Tibial artery (tissue), 4 donors: ENCODE measurements around the gene ARHGEF26.

Experiments used
- DNase-seq, 2 donors: peaks; one replicate each; pipeline ENCODE4 v3.0.0-alpha.2; 2019
- H3K27ac ChIP-seq, 2 donors: fragments of 200-600 bp; sonication (generic) in 1 of 2; 1 replicate in 1 of 2; 2 replicates in 1 of 2; pipeline ENCODE4 v1.5.1; 2018 to 2019; ENCODE audit warnings: mild to moderate bottlenecking in 1 of 2
- H3K27me3 ChIP-seq, 2 donors: fragments of 200-600 bp; sonication (generic) in 1 of 2; one replicate each; pipeline versions ENCODE4 v1.5.1 to v1.6.0; 2016 to 2019
- H3K36me3 ChIP-seq, 3 donors: fragments of 200-600 bp; sonication (generic) in 2 of 3; one replicate each; pipeline ENCODE4 v1.5.1; 2016 to 2019; ENCODE audit warnings: mild to moderate bottlenecking in 2 of 3
- H3K4me1 ChIP-seq, 4 donors: fragments of 200-600 bp; sonication (generic) in 2 of 4; 1 replicate in 3 of 4; 2 replicates in 1 of 4; pipeline ENCODE4 v1.5.1; 2016 to 2019
- H3K4me3 ChIP-seq, 2 donors: fragments of 200-600 bp; sonication (generic) in 1 of 2; 1 replicate in 1 of 2; 2 replicates in 1 of 2; pipeline ENCODE4 v1.5.1; 2018 to 2019; ENCODE audit warnings: mild to moderate bottlenecking in 2 of 2
- H3K9me3 ChIP-seq, 3 donors: fragments of 200-600 bp; sonication (generic) in 1 of 3; one replicate each; pipeline ENCODE4 v1.5.1; 2016 to 2019
- intact Hi-C: fragments of 100-400 bp; cut with DNase I; formaldehyde crosslinking; loops from one replicate; pipeline ENCODE4 v1.15.0; 2023; ENCODE audit warnings: low total_unique reads
- TF ChIP-seq, protein P1 (sequence below), 2 experiments: fragments of 200-600 bp in 1 of 2; fragments of 450-650 bp in 1 of 2; IDR thresholded peaks; one replicate each; pipeline ENCODE4 v1.5.1; 2017 to 2019; ENCODE audit warnings: antibody characterized with exemption in 2 of 2, mild to moderate bottlenecking in 1 of 2, moderate library complexity in 1 of 2

Gene ARHGEF26

DNA sequence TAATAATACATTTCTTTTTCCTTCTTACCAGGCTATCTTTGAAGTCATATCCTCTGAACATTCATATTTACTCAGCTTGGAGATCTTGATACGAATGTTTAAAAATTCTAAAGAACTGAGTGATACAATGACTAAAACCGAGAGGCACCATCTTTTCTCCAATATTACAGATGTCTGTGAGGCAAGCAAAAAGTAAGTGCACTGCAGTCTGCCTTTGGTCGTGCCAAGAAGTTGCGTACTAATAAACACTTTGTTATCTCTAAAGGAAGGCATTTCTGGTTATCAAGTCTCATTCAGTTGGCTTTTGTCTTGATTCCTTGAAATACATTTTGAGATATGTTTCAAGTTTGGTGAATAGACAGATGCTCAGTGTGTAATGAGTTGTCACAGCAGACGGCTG is 31.6 kb downstream of the ARHGEF26 start:
- DNase-seq, result no peak

DNA sequence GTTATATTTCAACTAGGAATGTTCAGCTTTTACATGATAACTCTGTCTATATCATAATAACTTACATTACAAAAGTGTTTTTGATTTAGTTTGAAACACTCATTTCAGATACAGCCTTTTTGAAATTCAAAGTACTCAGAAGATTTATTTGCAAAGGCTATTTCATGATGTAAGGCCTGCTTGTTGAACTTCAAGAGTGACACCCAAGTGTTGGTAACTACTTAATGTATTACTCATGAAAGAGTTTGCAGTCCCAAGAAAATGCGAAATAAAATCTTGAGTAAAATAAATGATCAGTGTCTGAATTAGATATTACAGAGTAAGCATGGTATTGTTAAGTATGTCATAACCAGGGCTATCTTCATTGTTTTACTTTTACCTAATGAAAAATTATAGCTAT is 35.3 kb downstream of the ARHGEF26 start:
- TF ChIP-seq, protein P1, sequence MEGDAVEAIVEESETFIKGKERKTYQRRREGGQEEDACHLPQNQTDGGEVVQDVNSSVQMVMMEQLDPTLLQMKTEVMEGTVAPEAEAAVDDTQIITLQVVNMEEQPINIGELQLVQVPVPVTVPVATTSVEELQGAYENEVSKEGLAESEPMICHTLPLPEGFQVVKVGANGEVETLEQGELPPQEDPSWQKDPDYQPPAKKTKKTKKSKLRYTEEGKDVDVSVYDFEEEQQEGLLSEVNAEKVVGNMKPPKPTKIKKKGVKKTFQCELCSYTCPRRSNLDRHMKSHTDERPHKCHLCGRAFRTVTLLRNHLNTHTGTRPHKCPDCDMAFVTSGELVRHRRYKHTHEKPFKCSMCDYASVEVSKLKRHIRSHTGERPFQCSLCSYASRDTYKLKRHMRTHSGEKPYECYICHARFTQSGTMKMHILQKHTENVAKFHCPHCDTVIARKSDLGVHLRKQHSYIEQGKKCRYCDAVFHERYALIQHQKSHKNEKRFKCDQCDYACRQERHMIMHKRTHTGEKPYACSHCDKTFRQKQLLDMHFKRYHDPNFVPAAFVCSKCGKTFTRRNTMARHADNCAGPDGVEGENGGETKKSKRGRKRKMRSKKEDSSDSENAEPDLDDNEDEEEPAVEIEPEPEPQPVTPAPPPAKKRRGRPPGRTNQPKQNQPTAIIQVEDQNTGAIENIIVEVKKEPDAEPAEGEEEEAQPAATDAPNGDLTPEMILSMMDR (IDR thresholded peaks at IDR 0.05), result no peak
- no peak for DNase-seq
- Histone ChIP-seq H3K4me3 (no peak overlapping the region), H3K27ac (no peak overlapping the region), H3K27me3 (no peaks in the 10 kb centered on the region), H3K36me3 (peaks cover 0 to 10% (median 8%) of the 10 kb centered on the region in 3 donors), H3K9me3 (no peaks in the 10 kb centered on the region), H3K4me1 (peaks cover 0 to 3% (median under 1%) of the 10 kb centered on the region in 4 donors)
- intact Hi-C loops, result no loop called here

More for the DNA sequence above, 31.6 kb downstream of the ARHGEF26 start:
- TF ChIP-seq, protein P1 (IDR thresholded peaks at IDR 0.05), result no peak
- H3K36me3 ChIP-seq, result peaks cover 0 to 10% (median 8%) of the 10 kb centered on the region in 3 donors
- intact Hi-C loops, result no loop called here
- no peak overlapping the region for H3K4me3 ChIP-seq
- H3K4me1 ChIP-seq, result no peaks in the 10 kb centered on the region
- H3K27ac ChIP-seq, result no peak overlapping the region
- H3K9me3 ChIP-seq, result no peaks in the 10 kb centered on the region
- no peaks in the 10 kb centered on the region for H3K27me3 ChIP-seq

DNA sequence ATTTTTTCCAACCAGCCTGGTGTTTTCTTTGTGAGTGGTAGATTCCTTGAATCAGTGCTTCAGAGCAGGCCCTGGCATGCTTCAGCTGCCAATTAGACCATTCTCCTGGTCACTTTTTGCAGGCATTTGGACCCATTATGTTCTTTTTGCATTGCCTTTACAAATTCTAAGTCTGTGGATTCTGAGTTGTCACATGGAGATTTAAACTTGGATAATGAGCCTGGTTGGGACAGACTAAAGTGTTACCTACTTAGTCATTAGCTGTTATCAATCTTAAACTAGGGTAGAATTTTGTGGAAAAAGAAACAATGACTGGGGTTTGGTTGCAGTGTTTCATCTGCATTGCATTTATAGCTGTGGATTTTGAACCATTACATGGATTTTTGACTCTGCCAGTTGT is 40.6 kb downstream of the ARHGEF26 start:
- intact Hi-C loops, result no loop called here
- no peaks in the 10 kb centered on the region for H3K36me3 ChIP-seq
- H3K9me3 ChIP-seq, result no peaks in the 10 kb centered on the region
- H3K4me1 ChIP-seq, result peaks cover 0 to 11% (median 3%) of the 10 kb centered on the region in 4 donors
- TF ChIP-seq, protein P1 (IDR thresholded peaks at IDR 0.05), result no peak
- no peak overlapping the region for H3K4me3 ChIP-seq
- no peak for DNase-seq
- H3K27me3 ChIP-seq, result no peaks in the 10 kb centered on the region
- H3K27ac ChIP-seq, result no peak overlapping the region

DNA sequence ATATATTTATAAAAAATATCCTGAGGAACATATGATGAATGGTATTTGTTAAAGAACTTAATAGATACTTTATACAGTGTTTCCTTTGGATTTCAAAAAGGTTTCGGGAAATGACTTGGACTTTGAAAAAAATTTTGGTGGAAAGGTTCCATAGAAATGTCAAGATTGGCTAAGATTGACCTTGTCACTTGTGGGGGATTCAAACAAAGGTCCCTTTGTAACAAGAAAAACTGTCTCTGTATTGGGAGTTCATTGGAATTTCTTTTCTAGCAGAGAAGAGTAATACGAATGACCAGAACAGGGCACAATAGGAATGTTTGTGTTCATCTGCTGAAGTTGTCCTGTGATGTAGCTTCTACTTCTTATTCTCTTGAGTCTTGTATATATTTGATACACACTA is 43.2 kb downstream of the ARHGEF26 start:
- H3K9me3 ChIP-seq, result no peaks in the 10 kb centered on the region
- no peaks in the 10 kb centered on the region for H3K27me3 ChIP-seq
- TF ChIP-seq, protein P1 (IDR thresholded peaks at IDR 0.05), result no peak
- no peak overlapping the region for H3K4me3 ChIP-seq
- no peaks in the 10 kb centered on the region for H3K36me3 ChIP-seq
- no peak overlapping the region for H3K27ac ChIP-seq
- intact Hi-C loops, result no loop called here
- peaks cover 0 to 11% (median 3%) of the 10 kb centered on the region in 4 donors for H3K4me1 ChIP-seq
- no peak for DNase-seq

DNA sequence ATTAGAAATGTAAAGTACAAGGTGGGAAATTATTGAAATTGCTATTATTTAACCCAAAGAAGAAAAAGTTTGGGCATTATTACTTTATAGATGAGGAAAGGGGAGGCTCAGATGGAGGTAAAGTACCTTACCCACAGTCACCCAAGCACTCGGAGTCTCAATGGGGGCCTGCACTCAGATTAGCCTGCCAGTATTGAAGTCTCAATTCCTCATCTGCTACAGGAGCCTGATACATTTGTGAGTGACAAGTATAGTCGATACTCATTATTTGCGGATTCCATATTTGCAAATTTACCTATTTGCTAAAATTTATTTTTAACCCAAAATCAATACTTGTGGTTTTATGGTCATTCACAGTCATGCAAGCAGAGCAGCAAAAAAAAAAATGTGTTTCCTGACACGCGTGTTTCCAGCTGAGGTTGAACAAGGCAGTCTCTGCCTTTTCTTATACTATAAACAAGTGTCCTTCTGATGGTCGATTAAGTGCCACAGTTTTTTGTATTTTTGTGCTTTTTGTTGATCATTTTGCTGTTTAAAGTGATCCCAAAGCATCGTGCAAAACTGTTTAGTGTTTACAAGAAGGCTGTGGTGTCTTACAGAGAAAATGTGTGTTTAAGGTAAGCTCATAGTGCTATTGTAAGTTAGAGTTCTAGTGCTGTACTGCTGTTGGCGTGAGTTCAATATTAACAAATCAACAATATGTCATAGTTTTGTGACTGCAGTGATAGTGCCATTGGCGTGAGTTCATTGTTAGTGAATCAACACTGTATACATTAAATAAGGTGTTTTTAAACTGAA is 48.0 kb downstream of the ARHGEF26 start:
- H3K4me3 ChIP-seq, result no peak overlapping the region
- no peaks in the 10 kb centered on the region for H3K27me3 ChIP-seq
- H3K9me3 ChIP-seq, result no peaks in the 10 kb centered on the region
- no peaks in the 10 kb centered on the region for H3K36me3 ChIP-seq
- no peak overlapping the region for H3K27ac ChIP-seq
- TF ChIP-seq, protein P1 (IDR thresholded peaks at IDR 0.05), result no peak
- no peak for DNase-seq
- intact Hi-C loops, result no loop called here
- H3K4me1 ChIP-seq, result no peaks in the 10 kb centered on the region
